H1 (cell line): Measurements from ENCODE around the gene CFDP1.

Source experiments
- EZH2 ChIP-seq: fragments of 200-600 bp; sonication (generic); IDR thresholded peaks from 2 replicates; pipeline ENCODE4 v1.7.1; 2012; ENCODE audit warnings: low read depth, mild to moderate bottlenecking, moderate library complexity, low read length, inconsistent platforms; ENCODE audit not compliant: severe bottlenecking
- POLR2A ChIP-seq, 2 experiments: IDR thresholded peaks; 1 replicate in 1 of 2; 2 replicates in 1 of 2; pipeline ENCODE4 v1.6.1; 2011; ENCODE audit warnings: low read depth in 2 of 2, low read length in 2 of 2, mild to moderate bottlenecking in 2 of 2; ENCODE audit errors: control extremely low read depth in 1 of 2
- RFX5 ChIP-seq: IDR thresholded peaks from 2 replicates; pipeline ENCODE4 v1.6.1; 2011; ENCODE audit warnings: low read depth, low read length, improper control_type of control experiment, borderline replicate concordance
- RNF2 ChIP-seq: fragments of 200-900, 300-1000 bp; sonication (generic); IDR thresholded peaks from 2 replicates; pipeline ENCODE4 v1.7.1; 2016; ENCODE audit warnings: borderline replicate concordance, low read depth, mild to moderate bottlenecking, antibody characterized with exemption, low read length; ENCODE audit not compliant: poor library complexity, severe bottlenecking; ENCODE audit errors: missing control alignments
- SRF ChIP-seq: IDR thresholded peaks from 2 replicates; pipeline ENCODE4 v1.6.1; 2011; ENCODE audit warnings: mild to moderate bottlenecking, low read depth, low read length, moderate library complexity
- TF ChIP-seq, protein P1 (sequence below), 3 experiments: IDR thresholded peaks; 1 replicate in 2 of 3; 2 replicates in 1 of 3; pipeline versions ENCODE4 v1.5.1 to v1.6.1; 2011; ENCODE audit warnings: low read length in 3 of 3, mild to moderate bottlenecking in 3 of 3, inconsistent platforms in 2 of 3, low read depth in 1 of 3, moderate library complexity in 1 of 3; ENCODE audit not compliant: insufficient read depth in 1 of 3; ENCODE audit errors: control extremely low read depth in 1 of 3
- TF ChIP-seq, protein P2 (sequence below): IDR thresholded peaks from 2 replicates; pipeline ENCODE4 v1.6.1; 2012; ENCODE audit warnings: inconsistent platforms

DNA sequence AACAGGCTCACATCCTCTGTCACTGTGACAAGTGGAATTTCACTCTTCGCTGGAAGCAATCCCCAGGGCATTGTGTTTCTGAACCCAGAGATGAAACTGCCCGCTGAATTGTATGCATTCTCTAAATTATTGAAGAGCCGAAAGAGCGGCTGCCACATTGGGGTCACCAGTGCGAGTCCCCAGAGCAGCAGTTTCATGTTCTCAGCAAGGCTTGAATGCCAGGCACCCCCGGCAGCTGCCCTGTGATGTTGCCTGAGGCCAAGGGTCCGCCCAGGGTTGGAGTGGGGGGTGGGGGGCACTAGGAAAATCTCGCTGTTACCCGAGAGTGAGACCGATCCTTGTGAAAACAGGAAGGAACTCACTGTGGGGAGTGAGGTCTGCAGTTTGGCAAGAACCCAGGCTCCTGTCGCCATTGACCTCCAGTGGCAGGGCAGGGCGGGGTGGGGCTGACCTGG lies 161.2 kb downstream of the CFDP1 start:
- TF ChIP-seq, protein P1, sequence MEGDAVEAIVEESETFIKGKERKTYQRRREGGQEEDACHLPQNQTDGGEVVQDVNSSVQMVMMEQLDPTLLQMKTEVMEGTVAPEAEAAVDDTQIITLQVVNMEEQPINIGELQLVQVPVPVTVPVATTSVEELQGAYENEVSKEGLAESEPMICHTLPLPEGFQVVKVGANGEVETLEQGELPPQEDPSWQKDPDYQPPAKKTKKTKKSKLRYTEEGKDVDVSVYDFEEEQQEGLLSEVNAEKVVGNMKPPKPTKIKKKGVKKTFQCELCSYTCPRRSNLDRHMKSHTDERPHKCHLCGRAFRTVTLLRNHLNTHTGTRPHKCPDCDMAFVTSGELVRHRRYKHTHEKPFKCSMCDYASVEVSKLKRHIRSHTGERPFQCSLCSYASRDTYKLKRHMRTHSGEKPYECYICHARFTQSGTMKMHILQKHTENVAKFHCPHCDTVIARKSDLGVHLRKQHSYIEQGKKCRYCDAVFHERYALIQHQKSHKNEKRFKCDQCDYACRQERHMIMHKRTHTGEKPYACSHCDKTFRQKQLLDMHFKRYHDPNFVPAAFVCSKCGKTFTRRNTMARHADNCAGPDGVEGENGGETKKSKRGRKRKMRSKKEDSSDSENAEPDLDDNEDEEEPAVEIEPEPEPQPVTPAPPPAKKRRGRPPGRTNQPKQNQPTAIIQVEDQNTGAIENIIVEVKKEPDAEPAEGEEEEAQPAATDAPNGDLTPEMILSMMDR (IDR thresholded peaks at IDR 0.05; ENCODE audit: control extremely low read depth in 1 of 3, insufficient read depth in 1 of 3, low read depth in 1 of 3, low read length in 3 of 3) = no peak
- TF ChIP-seq POLR2A (IDR thresholded peaks at IDR 0.05; ENCODE audit: control extremely low read depth in 1 of 2, low read depth in 2 of 2, low read length in 2 of 2) (no peak), RFX5 (no peak), EZH2 (no peak), SRF (no peak), RNF2 (no peak)
- TF ChIP-seq, protein P2, sequence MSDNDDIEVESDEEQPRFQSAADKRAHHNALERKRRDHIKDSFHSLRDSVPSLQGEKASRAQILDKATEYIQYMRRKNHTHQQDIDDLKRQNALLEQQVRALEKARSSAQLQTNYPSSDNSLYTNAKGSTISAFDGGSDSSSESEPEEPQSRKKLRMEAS = no peak
